ENCODE data around the gene SORCS1.

DNA sequence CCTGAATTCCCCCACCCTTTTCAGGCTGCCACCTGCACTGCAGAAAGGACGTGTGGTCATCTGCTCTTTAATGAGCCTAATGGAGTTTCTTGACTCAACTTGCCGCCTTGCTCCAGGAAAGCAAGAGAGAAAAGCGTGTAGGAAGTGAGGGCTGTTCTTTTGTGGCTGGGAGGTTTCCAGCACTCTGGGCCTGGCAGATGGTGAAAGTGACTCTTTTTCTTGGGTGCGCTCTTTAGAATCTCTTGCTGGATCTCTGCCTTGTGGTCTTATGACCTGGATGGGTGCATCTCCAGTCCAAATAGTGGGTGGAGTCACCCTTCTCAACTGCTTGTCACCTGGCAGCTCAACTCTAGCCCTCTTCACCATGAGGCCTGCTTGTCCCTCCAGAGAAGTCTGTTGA lies 244.0 kb downstream of the SORCS1 start:
- TF ChIP-seq, protein P1, sequence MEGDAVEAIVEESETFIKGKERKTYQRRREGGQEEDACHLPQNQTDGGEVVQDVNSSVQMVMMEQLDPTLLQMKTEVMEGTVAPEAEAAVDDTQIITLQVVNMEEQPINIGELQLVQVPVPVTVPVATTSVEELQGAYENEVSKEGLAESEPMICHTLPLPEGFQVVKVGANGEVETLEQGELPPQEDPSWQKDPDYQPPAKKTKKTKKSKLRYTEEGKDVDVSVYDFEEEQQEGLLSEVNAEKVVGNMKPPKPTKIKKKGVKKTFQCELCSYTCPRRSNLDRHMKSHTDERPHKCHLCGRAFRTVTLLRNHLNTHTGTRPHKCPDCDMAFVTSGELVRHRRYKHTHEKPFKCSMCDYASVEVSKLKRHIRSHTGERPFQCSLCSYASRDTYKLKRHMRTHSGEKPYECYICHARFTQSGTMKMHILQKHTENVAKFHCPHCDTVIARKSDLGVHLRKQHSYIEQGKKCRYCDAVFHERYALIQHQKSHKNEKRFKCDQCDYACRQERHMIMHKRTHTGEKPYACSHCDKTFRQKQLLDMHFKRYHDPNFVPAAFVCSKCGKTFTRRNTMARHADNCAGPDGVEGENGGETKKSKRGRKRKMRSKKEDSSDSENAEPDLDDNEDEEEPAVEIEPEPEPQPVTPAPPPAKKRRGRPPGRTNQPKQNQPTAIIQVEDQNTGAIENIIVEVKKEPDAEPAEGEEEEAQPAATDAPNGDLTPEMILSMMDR (IDR thresholded peaks at IDR 0.05): no peak
- TF ChIP-seq POLR2AphosphoS5 (IDR thresholded peaks at IDR 0.05): no peak
- TF ChIP-seq POLR2A (IDR thresholded peaks at IDR 0.05): no peak
- TF ChIP-seq EP300 (IDR thresholded peaks at IDR 0.05; ENCODE audit: low read depth): no peak
